ENCODE measurements around the gene ASB2.

ASB2 gene

DNA sequence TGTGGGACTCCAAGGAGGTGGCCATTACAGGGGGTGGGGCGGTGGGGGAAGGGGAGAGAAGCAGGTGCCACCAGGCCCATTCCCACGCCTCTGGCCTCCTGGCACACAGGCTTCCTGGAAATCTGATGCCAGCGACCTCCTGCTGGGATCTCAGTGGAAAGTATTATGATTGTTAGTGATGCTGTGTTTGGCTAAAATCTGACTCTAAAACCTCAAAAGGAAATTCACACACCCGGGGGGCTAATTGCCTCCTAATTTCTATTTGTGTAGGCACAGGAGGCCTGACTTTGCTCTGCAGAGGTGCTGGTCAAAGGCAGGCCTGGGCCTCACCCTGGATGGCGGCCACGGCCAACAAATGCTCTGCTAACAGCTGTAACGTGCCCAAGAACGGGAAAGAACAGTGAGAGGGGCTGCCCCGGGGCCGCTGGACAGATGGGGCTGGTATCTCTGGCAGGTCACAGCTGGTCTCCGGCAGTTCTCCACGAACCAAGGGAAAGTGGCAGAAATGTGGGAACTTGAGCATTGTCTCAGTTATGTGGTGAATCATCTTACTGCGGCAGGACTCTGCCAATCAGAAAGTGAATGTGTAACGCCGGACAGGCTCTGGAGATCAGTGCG, 35.0 kb downstream of the ASB2 start:
- TF ChIP-seq SIN3A (IDR thresholded peaks at IDR 0.05; ENCODE audit: borderline replicate concordance, insufficient read depth, low read length) (no peak), FOXP2 (optimal IDR thresholded peaks at IDR 0.05; ENCODE audit: borderline replicate concordance, extremely low read depth, extremely low read length, insufficient read depth) (no peak), POLR2AphosphoS5 (IDR thresholded peaks at IDR 0.05; ENCODE audit: low read depth, low read length) (no peak), TAF1 (IDR thresholded peaks at IDR 0.05; ENCODE audit: borderline replicate concordance, insufficient read depth, low read length) (no peak)
- TF ChIP-seq, protein P1, sequence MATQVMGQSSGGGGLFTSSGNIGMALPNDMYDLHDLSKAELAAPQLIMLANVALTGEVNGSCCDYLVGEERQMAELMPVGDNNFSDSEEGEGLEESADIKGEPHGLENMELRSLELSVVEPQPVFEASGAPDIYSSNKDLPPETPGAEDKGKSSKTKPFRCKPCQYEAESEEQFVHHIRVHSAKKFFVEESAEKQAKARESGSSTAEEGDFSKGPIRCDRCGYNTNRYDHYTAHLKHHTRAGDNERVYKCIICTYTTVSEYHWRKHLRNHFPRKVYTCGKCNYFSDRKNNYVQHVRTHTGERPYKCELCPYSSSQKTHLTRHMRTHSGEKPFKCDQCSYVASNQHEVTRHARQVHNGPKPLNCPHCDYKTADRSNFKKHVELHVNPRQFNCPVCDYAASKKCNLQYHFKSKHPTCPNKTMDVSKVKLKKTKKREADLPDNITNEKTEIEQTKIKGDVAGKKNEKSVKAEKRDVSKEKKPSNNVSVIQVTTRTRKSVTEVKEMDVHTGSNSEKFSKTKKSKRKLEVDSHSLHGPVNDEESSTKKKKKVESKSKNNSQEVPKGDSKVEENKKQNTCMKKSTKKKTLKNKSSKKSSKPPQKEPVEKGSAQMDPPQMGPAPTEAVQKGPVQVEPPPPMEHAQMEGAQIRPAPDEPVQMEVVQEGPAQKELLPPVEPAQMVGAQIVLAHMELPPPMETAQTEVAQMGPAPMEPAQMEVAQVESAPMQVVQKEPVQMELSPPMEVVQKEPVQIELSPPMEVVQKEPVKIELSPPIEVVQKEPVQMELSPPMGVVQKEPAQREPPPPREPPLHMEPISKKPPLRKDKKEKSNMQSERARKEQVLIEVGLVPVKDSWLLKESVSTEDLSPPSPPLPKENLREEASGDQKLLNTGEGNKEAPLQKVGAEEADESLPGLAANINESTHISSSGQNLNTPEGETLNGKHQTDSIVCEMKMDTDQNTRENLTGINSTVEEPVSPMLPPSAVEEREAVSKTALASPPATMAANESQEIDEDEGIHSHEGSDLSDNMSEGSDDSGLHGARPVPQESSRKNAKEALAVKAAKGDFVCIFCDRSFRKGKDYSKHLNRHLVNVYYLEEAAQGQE (IDR thresholded peaks at IDR 0.05; ENCODE audit: insufficient read depth in 1 of 2, low read depth in 2 of 2, low read length in 2 of 2), result no peak

DNA sequence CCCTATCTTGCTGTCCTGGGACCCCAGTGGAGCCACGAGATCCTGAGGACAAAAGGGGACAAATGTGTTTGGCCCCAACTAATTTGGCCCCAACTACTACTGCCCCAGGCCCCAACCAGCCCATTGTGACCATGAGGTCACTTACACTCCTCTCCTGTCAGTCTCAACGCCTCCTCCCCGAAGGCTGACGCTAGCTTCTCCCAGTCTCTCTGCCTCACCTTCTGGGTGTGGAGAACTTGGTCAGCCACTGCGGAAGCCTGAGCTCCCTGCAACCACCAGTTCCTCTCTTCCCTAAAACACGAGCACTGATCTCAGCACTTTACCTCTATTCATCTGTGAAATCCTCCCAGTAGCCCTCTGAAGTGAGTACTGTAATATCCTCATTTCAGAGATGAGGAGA, 35.9 kb downstream of the ASB2 start:
- no peak for TF ChIP-seq TAF1 (IDR thresholded peaks at IDR 0.05; ENCODE audit: borderline replicate concordance, insufficient read depth, low read length)
- TF ChIP-seq FOXP2 (optimal IDR thresholded peaks at IDR 0.05; ENCODE audit: borderline replicate concordance, extremely low read depth, extremely low read length, insufficient read depth), result no peak
- TF ChIP-seq POLR2AphosphoS5 (IDR thresholded peaks at IDR 0.05; ENCODE audit: low read depth, low read length), result no peak
- no peak for TF ChIP-seq SIN3A (IDR thresholded peaks at IDR 0.05; ENCODE audit: borderline replicate concordance, insufficient read depth, low read length)

DNA sequence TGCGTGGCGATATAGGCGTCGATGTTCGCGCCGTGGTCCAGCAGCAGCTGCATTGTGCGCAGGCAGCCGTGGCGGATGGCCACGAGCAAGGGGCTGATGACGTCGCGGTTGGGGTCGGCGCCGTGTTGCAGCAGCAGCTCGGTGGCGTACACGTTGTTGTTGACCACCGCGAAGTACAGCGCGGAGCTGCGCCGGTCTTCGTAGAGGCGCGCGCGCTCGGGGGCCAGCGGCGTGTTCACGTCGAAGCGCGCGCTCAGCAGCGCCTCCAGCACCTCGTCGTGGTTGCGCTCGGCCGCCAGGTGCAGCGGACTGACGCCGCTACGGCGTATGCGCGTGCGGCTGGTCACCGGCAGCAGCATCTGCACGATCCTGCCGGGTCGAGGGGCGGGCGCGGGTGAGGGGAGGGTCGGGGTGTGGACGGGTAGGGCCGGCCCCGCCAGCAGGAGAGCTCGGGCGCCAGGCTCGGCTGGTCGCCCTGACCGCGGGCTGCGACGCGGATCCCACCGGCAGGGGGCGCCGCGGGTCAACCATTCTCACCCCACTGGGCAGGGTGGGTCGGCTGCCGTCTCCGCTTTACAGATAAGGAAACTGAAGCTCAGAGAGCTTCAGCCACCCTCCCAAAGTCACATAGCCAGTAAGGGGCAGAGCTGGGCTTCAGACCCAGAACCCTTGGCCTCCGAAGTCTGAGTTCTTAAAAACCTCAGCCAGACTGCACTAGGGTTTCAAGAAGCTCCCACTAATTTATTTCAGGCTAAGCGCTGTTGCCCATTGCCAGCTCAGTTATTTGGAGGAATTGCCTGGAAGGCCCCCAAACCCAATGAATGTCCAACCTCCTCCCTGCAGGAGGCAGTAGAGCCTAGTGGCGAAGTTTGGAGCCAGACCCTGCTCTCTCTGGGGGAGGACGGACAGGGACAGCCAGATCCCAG, 36.8 kb downstream of the ASB2 start:
- TF ChIP-seq POLR2AphosphoS5 (IDR thresholded peaks at IDR 0.05; ENCODE audit: low read depth, low read length), result no peak
- TF ChIP-seq, protein P1 (IDR thresholded peaks at IDR 0.05; ENCODE audit: insufficient read depth in 1 of 2, low read depth in 2 of 2, low read length in 2 of 2), result no peak
- no peak for TF ChIP-seq FOXP2 (optimal IDR thresholded peaks at IDR 0.05; ENCODE audit: borderline replicate concordance, extremely low read depth, extremely low read length, insufficient read depth)
- no peak for TF ChIP-seq TAF1 (IDR thresholded peaks at IDR 0.05; ENCODE audit: borderline replicate concordance, insufficient read depth, low read length)
- no peak for TF ChIP-seq SIN3A (IDR thresholded peaks at IDR 0.05; ENCODE audit: borderline replicate concordance, insufficient read depth, low read length)

DNA sequence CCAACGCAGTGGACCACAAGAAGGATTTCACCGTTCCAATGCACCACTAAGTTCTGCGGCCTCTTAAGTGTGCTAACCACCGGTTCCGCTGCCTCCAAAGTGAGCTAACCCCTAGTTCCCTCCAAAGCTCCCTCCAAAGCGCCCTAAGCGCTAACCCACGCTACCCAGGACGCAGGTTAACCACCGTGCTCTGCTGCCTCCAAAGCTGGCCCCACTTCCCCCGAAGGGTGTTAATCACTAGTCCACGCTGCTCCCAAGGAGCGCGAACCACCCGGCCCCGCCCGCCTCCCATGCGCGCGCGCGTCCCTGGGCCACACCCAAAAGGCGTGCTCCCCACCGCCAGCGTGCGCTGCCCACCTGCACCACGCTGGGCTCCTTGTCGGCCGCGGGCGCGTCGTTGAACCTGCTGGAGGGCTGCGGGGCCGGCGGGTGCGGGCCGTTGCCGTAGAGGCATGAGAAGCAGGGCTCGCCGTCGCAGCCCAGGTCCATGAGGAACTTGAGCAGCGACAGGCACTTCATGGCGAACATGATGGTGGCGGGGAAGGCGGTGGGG, 37.5 kb downstream of the ASB2 start:
- TF ChIP-seq, protein P1 (IDR thresholded peaks at IDR 0.05; ENCODE audit: insufficient read depth in 1 of 2, low read depth in 2 of 2, low read length in 2 of 2), result no peak
- no peak for TF ChIP-seq TAF1 (IDR thresholded peaks at IDR 0.05; ENCODE audit: borderline replicate concordance, insufficient read depth, low read length)
- no peak for TF ChIP-seq POLR2AphosphoS5 (IDR thresholded peaks at IDR 0.05; ENCODE audit: low read depth, low read length)
- TF ChIP-seq FOXP2 (optimal IDR thresholded peaks at IDR 0.05; ENCODE audit: borderline replicate concordance, extremely low read depth, extremely low read length, insufficient read depth), result no peak
- no peak for TF ChIP-seq SIN3A (IDR thresholded peaks at IDR 0.05; ENCODE audit: borderline replicate concordance, insufficient read depth, low read length)

DNA sequence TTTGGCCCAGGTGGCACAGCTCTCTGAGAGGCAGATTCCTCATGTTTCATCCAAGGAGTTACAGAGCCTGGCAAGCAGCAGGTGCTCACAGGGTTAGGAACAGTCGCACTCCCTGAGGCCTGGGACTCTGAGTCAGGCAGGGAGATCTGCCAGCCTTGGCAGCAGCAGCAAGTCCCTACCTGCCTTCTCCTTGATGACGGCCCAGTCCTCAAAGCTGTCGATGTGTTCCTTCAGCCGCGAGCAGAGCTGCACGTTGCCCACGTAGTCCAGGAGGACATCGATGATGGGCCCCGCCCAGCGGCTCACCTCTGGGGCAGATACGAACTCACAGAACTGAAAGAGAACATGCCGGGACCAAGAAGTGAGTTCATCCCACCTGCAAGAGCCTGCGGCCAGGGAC, 38.9 kb downstream of the ASB2 start:
- no peak for TF ChIP-seq POLR2AphosphoS5 (IDR thresholded peaks at IDR 0.05; ENCODE audit: low read depth, low read length)
- no peak for TF ChIP-seq FOXP2 (optimal IDR thresholded peaks at IDR 0.05; ENCODE audit: borderline replicate concordance, extremely low read depth, extremely low read length, insufficient read depth)
- no peak for TF ChIP-seq SIN3A (IDR thresholded peaks at IDR 0.05; ENCODE audit: borderline replicate concordance, insufficient read depth, low read length)

Data from PFSK-1 (cell line).